ENCODE measurements around the gene TMEM131.

Gene TMEM131

GRCh38 chr2:97724501-97724900 lies 271.2 kb downstream of the TMEM131 start:
- H3K4me2 ChIP-seq (ENCODE audit: low read length, poor library complexity, severe bottlenecking) = no peak overlapping the region
- no peaks in the 10 kb centered on the region for H3K36me3 ChIP-seq (ENCODE audit: control insufficient read depth in 1 of 2, insufficient read depth in 2 of 2, low read depth in 1 of 2, low read length in 2 of 2)
- H3K9ac ChIP-seq (ENCODE audit: low read length) = no peak overlapping the region
- no peak overlapping the region for H3K27ac ChIP-seq (ENCODE audit: low read length, poor library complexity, severe bottlenecking)
- H2AFZ ChIP-seq (ENCODE audit: low read depth, low read length) = no peak overlapping the region
- H3K4me3 ChIP-seq (ENCODE audit: insufficient read depth in 1 of 2, low read depth in 1 of 2, low read length in 2 of 2) = no peak overlapping the region
- no peak overlapping the region for H3K23ac ChIP-seq (ENCODE audit: low read length in 2 of 2)
- H2AK5ac ChIP-seq (ENCODE audit: low read length, severe bottlenecking) = no peak overlapping the region
- H2BK12ac ChIP-seq (ENCODE audit: low read length in 2 of 2) = no peak overlapping the region
- H2BK15ac ChIP-seq (ENCODE audit: low read depth, poor library complexity, severe bottlenecking) = no peak overlapping the region
- no peak for DNase-seq
- no peak overlapping the region for H4K91ac ChIP-seq (ENCODE audit: low read length)
- no peak overlapping the region for H2BK5ac ChIP-seq (ENCODE audit: low read depth, low read length, poor library complexity, severe bottlenecking)
- H3K27me3 ChIP-seq (ENCODE audit: control insufficient read depth in 1 of 2, insufficient read depth in 1 of 2, low read length in 2 of 2) = peaks cover 0 to 33% of the 10 kb centered on the region in 2 experiments
- peak overlapping the region in 1 of 2 experiments; percentile 41 for H3K18ac ChIP-seq (ENCODE audit: low read depth in 1 of 2, low read length in 2 of 2)
- no peak overlapping the region for H2BK120ac ChIP-seq (ENCODE audit: low read depth, low read length)
- no peaks in the 10 kb centered on the region for H3K79me1 ChIP-seq (replicated peaks; ENCODE audit: low read length, poor library complexity, severe bottlenecking)
- no peak overlapping the region for H4K8ac ChIP-seq (ENCODE audit: low read length)
- H3K14ac ChIP-seq (ENCODE audit: low read length in 2 of 2) = peak overlapping the region in 1 of 2 experiments; percentile 45
- no peaks in the 10 kb centered on the region for H3K4me1 ChIP-seq (ENCODE audit: control insufficient read depth, insufficient read depth, low read depth, low read length)
- H3K4ac ChIP-seq (ENCODE audit: low read depth in 1 of 2, low read length in 2 of 2) = no peak overlapping the region
- H3K9me3 ChIP-seq (ENCODE audit: control insufficient read depth, low read length) = peaks cover 2% of the 10 kb centered on the region
- 97% methylated on average over 17 of the region's 17 CpGs for WGBS

- Histone ChIP-seq H2AFZ (ENCODE audit: low read depth, low read length) (no peak overlapping the region), H3K9ac (ENCODE audit: low read length) (no peak overlapping the region), H3K18ac (ENCODE audit: low read depth in 1 of 2, low read length in 2 of 2) (peak overlapping the region in 1 of 2 experiments; percentile 41), H3K79me1 (replicated peaks; ENCODE audit: low read length, poor library complexity, severe bottlenecking) (no peaks in the 10 kb centered on the region), H3K9me3 (ENCODE audit: control insufficient read depth, low read length) (no peaks in the 10 kb centered on the region), H2BK12ac (ENCODE audit: low read length in 2 of 2) (no peak overlapping the region), H3K4me1 (ENCODE audit: control insufficient read depth, insufficient read depth, low read depth, low read length) (no peaks in the 10 kb centered on the region), H2BK5ac (ENCODE audit: low read depth, low read length, poor library complexity, severe bottlenecking) (no peak overlapping the region), H3K36me3 (ENCODE audit: control insufficient read depth in 1 of 2, insufficient read depth in 2 of 2, low read depth in 1 of 2, low read length in 2 of 2) (no peaks in the 10 kb centered on the region), H3K27ac (ENCODE audit: low read length, poor library complexity, severe bottlenecking) (no peak overlapping the region), H4K8ac (ENCODE audit: low read length) (no peak overlapping the region), H3K23ac (ENCODE audit: low read length in 2 of 2) (no peak overlapping the region), H2BK15ac (ENCODE audit: low read depth, poor library complexity, severe bottlenecking) (no peak overlapping the region), H3K4ac (ENCODE audit: low read depth in 1 of 2, low read length in 2 of 2) (no peak overlapping the region), H4K91ac (ENCODE audit: low read length) (peak overlapping the region; percentile 3), H3K14ac (ENCODE audit: low read length in 2 of 2) (no peak overlapping the region), H3K27me3 (ENCODE audit: control insufficient read depth in 1 of 2, insufficient read depth in 1 of 2, low read length in 2 of 2) (peaks cover 0 to 33% of the 10 kb centered on the region in 2 experiments), H2AK5ac (ENCODE audit: low read length, severe bottlenecking) (no peak overlapping the region), H3K4me2 (ENCODE audit: low read length, poor library complexity, severe bottlenecking) (no peak overlapping the region), H3K4me3 (ENCODE audit: insufficient read depth in 1 of 2, low read depth in 1 of 2, low read length in 2 of 2) (peak overlapping the region in 1 of 2 experiments; percentile 24), H2BK120ac (ENCODE audit: low read depth, low read length) (no peak overlapping the region)
- 98% methylated on average over 41 of the region's 41 CpGs for WGBS
- DNase-seq = no peak
Observed at GRCh38 chr2:97724073-97724410, 271.7 kb downstream of the TMEM131 start.

- Histone ChIP-seq H2BK15ac (ENCODE audit: low read depth, poor library complexity, severe bottlenecking) (no peak overlapping the region), H2AFZ (ENCODE audit: low read depth, low read length) (no peak overlapping the region), H3K14ac (ENCODE audit: low read length in 2 of 2) (no peak overlapping the region), H2AK5ac (ENCODE audit: low read length, severe bottlenecking) (no peak overlapping the region), H3K27ac (ENCODE audit: low read length, poor library complexity, severe bottlenecking) (no peak overlapping the region), H3K4me3 (ENCODE audit: insufficient read depth in 1 of 2, low read depth in 1 of 2, low read length in 2 of 2) (no peak overlapping the region), H4K91ac (ENCODE audit: low read length) (peak overlapping the region; percentile 54), H3K18ac (ENCODE audit: low read depth in 1 of 2, low read length in 2 of 2) (no peak overlapping the region), H4K8ac (ENCODE audit: low read length) (no peak overlapping the region), H3K9ac (ENCODE audit: low read length) (no peak overlapping the region), H3K23ac (ENCODE audit: low read length in 2 of 2) (no peak overlapping the region), H3K4me1 (ENCODE audit: control insufficient read depth, insufficient read depth, low read depth, low read length) (no peaks in the 10 kb centered on the region), H3K79me1 (replicated peaks; ENCODE audit: low read length, poor library complexity, severe bottlenecking) (no peaks in the 10 kb centered on the region), H3K4ac (ENCODE audit: low read depth in 1 of 2, low read length in 2 of 2) (no peak overlapping the region), H3K9me3 (ENCODE audit: control insufficient read depth, low read length) (no peaks in the 10 kb centered on the region), H3K4me2 (ENCODE audit: low read length, poor library complexity, severe bottlenecking) (no peak overlapping the region), H3K27me3 (ENCODE audit: control insufficient read depth in 1 of 2, insufficient read depth in 1 of 2, low read length in 2 of 2) (peaks cover 0 to 38% of the 10 kb centered on the region in 2 experiments), H2BK120ac (ENCODE audit: low read depth, low read length) (no peak overlapping the region), H2BK12ac (ENCODE audit: low read length in 2 of 2) (no peak overlapping the region), H3K36me3 (ENCODE audit: control insufficient read depth in 1 of 2, insufficient read depth in 2 of 2, low read depth in 1 of 2, low read length in 2 of 2) (no peaks in the 10 kb centered on the region), H2BK5ac (ENCODE audit: low read depth, low read length, poor library complexity, severe bottlenecking) (no peak overlapping the region)
- no peak for DNase-seq
- 96% methylated on average over 37 of the region's 37 CpGs for WGBS
Observed at GRCh38 chr2:97723156-97724072, 272.3 kb downstream of the TMEM131 start.

- H3K18ac ChIP-seq (ENCODE audit: low read depth in 1 of 2, low read length in 2 of 2) = no peak overlapping the region
- DNase-seq = no peak
- H3K9me3 ChIP-seq (ENCODE audit: control insufficient read depth, low read length) = no peaks in the 10 kb centered on the region
- H2BK15ac ChIP-seq (ENCODE audit: low read depth, poor library complexity, severe bottlenecking) = no peak overlapping the region
- no peak overlapping the region for H2AK5ac ChIP-seq (ENCODE audit: low read length, severe bottlenecking)
- no peak overlapping the region for H2BK12ac ChIP-seq (ENCODE audit: low read length in 2 of 2)
- no peak overlapping the region for H3K27ac ChIP-seq (ENCODE audit: low read length, poor library complexity, severe bottlenecking)
- no peak overlapping the region for H2BK5ac ChIP-seq (ENCODE audit: low read depth, low read length, poor library complexity, severe bottlenecking)
- H3K14ac ChIP-seq (ENCODE audit: low read length in 2 of 2) = no peak overlapping the region
- H3K27me3 ChIP-seq (ENCODE audit: control insufficient read depth in 1 of 2, insufficient read depth in 1 of 2, low read length in 2 of 2) = peaks cover 6 to 44% of the 10 kb centered on the region in 2 experiments
- H4K91ac ChIP-seq (ENCODE audit: low read length) = no peak overlapping the region
- no peak overlapping the region for H4K8ac ChIP-seq (ENCODE audit: low read length)
- H3K4ac ChIP-seq (ENCODE audit: low read depth in 1 of 2, low read length in 2 of 2) = no peak overlapping the region
- no peak overlapping the region for H2AFZ ChIP-seq (ENCODE audit: low read depth, low read length)
- no peak overlapping the region for H2BK120ac ChIP-seq (ENCODE audit: low read depth, low read length)
- 82% methylated on average over 6 of the region's 6 CpGs for WGBS
- no peak overlapping the region for H3K23ac ChIP-seq (ENCODE audit: low read length in 2 of 2)
- H3K4me1 ChIP-seq (ENCODE audit: control insufficient read depth, insufficient read depth, low read depth, low read length) = no peaks in the 10 kb centered on the region
- H3K36me3 ChIP-seq (ENCODE audit: control insufficient read depth in 1 of 2, insufficient read depth in 2 of 2, low read depth in 1 of 2, low read length in 2 of 2) = no peaks in the 10 kb centered on the region
- H3K9ac ChIP-seq (ENCODE audit: low read length) = no peak overlapping the region
- no peak overlapping the region for H3K4me2 ChIP-seq (ENCODE audit: low read length, poor library complexity, severe bottlenecking)
- no peaks in the 10 kb centered on the region for H3K79me1 ChIP-seq (replicated peaks; ENCODE audit: low read length, poor library complexity, severe bottlenecking)
- no peak overlapping the region for H3K4me3 ChIP-seq (ENCODE audit: insufficient read depth in 1 of 2, low read depth in 1 of 2, low read length in 2 of 2)
Observed at GRCh38 chr2:97722227-97722626, 273.5 kb downstream of the TMEM131 start.
